Measurements from ENCODE around the gene PCDHA4. TPM values are rescaled to one million over a fixed set of nuclear protein-coding genes. Genes with fewer than 3 reads are reported as not detected.
"Not testable (repeated sequence)": the region's sequence is repeated elsewhere in the genome, so short reads cannot be mapped to it uniquely, and the experiment has no call there.

PCDHA4 gene
- total RNA-seq, result not detected

GRCh38 chr5:140806834-140807775 is at the start of gene PCDHA4:
Gene PCDHA4, plus strand, starts transcription at chr5:140807068.
- ChIA-PET CTCF (no interaction called here), POLR2A (no interaction called here)

GRCh38 chr5:140764177-140764973 is 42.5 kb upstream of the PCDHA4 start:
- POLR2A ChIA-PET, result no interaction called here
- CTCF ChIA-PET, result no interaction called here

GRCh38 chr5:140767444-140767843 is 39.4 kb upstream of the PCDHA4 start:
- CTCF ChIA-PET, result no interaction called here

GRCh38 chr5:140780512-140780911 is 26.4 kb upstream of the PCDHA4 start:
- ChIA-PET POLR2A (no interaction called here), CTCF (no interaction called here)

More at GRCh38 chr5:140767444-140767843, 39.4 kb upstream of the PCDHA4 start:
- POLR2A ChIA-PET, result no interaction called here

GRCh38 chr5:140785905-140786686 is 20.8 kb upstream of the PCDHA4 start, which contains the start of gene PCDHA1:
Gene PCDHA1, plus strand, starts transcription at chr5:140786140.
- CTCF ChIA-PET, result no interaction called here
- POLR2A ChIA-PET, result no interaction called here

- POLR2A ChIA-PET, CTCF ChIA-PET: not testable (repeated sequence)
Measured at GRCh38 chr5:140787422-140787821, 19.4 kb upstream of the PCDHA4 start.

GRCh38 chr5:140787849-140788504 is 18.9 kb upstream of the PCDHA4 start:
- POLR2A ChIA-PET, CTCF ChIA-PET: not testable (repeated sequence)

- CTCF ChIA-PET, result no interaction called here
- POLR2A ChIA-PET, result no interaction called here
Measured at GRCh38 chr5:140791089-140791488, 15.8 kb upstream of the PCDHA4 start.

- ChIA-PET CTCF (no interaction called here), POLR2A (no interaction called here)
Measured at GRCh38 chr5:140794595-140795258, 12.1 kb upstream of the PCDHA4 start, which contains the start of gene PCDHA2. Gene PCDHA2, plus strand, starts transcription at chr5:140794852.

- POLR2A ChIA-PET, result no interaction called here
- CTCF ChIA-PET, result no interaction called here
Measured at GRCh38 chr5:140795259-140795641, 11.6 kb upstream of the PCDHA4 start.

- CTCF ChIA-PET, POLR2A ChIA-PET: not testable (repeated sequence)
Measured at GRCh38 chr5:140796072-140796717, 10.7 kb upstream of the PCDHA4 start.

GRCh38 chr5:140796718-140797095 is 10.2 kb upstream of the PCDHA4 start:
- CTCF ChIA-PET, result no interaction called here
- POLR2A ChIA-PET, result no interaction called here

- POLR2A ChIA-PET, result no interaction called here
- CTCF ChIA-PET, result no interaction called here
Measured at GRCh38 chr5:140800816-140801493, 5.9 kb upstream of the PCDHA4 start, which contains the start of gene PCDHA3. Gene PCDHA3, plus strand, starts transcription at chr5:140801057.

GRCh38 chr5:140801494-140801841 is 5.4 kb upstream of the PCDHA4 start:
- POLR2A ChIA-PET, result no interaction called here
- CTCF ChIA-PET, result no interaction called here

- CTCF ChIA-PET, POLR2A ChIA-PET: not testable (repeated sequence)
Measured at GRCh38 chr5:140802381-140802780, 4.5 kb upstream of the PCDHA4 start.

- CTCF ChIA-PET, result no interaction called here
- POLR2A ChIA-PET, result no interaction called here
Measured at GRCh38 chr5:140802781-140803271, 4.0 kb upstream of the PCDHA4 start.

- POLR2A ChIA-PET, CTCF ChIA-PET: not testable (repeated sequence)
Measured at GRCh38 chr5:140808241-140808888, 1.5 kb downstream of the PCDHA4 start.

GRCh38 chr5:140808889-140809291 is 2.0 kb downstream of the PCDHA4 start:
- CTCF ChIA-PET, result no interaction called here
- POLR2A ChIA-PET, result no interaction called here

Data from activated CD8-positive, alpha-beta memory T cell treated with anti-CD3 and anti-CD28 coated beads for 36 hours (primary cell).